GM18526 (cell line): ENCODE data around the gene ID3.

Source experiments
- POLR2A ChIP-seq: IDR thresholded peaks from 3 replicates; pipeline ENCODE4 v1.6.1; 2011; ENCODE audit not compliant: insufficient read length; ENCODE audit errors: extremely low read depth

ID3 gene

GRCh38 chr1:23509896-23510295, 49.4 kb downstream of the ID3 start:
- TF ChIP-seq POLR2A, result no peak
